Measurements from ENCODE around the gene GGCX. TPM values are rescaled to one million over a fixed set of nuclear protein-coding genes. Genes with fewer than 3 reads are reported as not detected.

The GGCX gene
- total and polyA plus RNA-seq, 2 of the 13 experiments (the other 11 are each of a cell fraction or from before 2014, with no cell fraction given): 72.5 to 103 TPM

GRCh38 chr2:85537600-85538506, 23.4 kb downstream of the GGCX start:
- peak; percentile 64 for FAIRE-seq
- Histone ChIP-seq H3K4me1 (ENCODE audit: insufficient read depth, low read length) (peaks cover 38% of the 10 kb centered on the region), H3K79me2 (ENCODE audit: insufficient read depth, low read length) (peaks cover 53% of the 10 kb centered on the region), H3K9me3 (ENCODE audit: low read length) (no peaks in the 10 kb centered on the region), H4K20me1 (ENCODE audit: insufficient read depth, low read length) (peaks cover 34% of the 10 kb centered on the region), H3K4me3 (replicated peaks in 1 of 3; ENCODE audit: insufficient read depth in 1 of 3, low read depth in 2 of 3, low read length in 3 of 3) (peak overlapping the region; percentile 81 to 96 (median 95)), H3K27ac (ENCODE audit: extremely low read length, insufficient read depth, low read length) (peak overlapping the region; percentile 99), H2AFZ (ENCODE audit: low read length) (peak overlapping the region; percentile 12), H3K36me3 (replicated peaks in 1 of 2; ENCODE audit: control insufficient read depth in 1 of 2, insufficient read depth in 2 of 2, low read length in 2 of 2) (peaks cover 11 to 26% of the 10 kb centered on the region in 2 experiments; a peak in 4 of 5 replicates), H3K4me2 (ENCODE audit: low read depth, low read length) (peak overlapping the region; percentile 91), H3K9ac (ENCODE audit: insufficient read depth, low read depth, low read length) (peak overlapping the region; percentile 99), H3K27me3 (ENCODE audit: control insufficient read depth in 1 of 2, insufficient read depth in 2 of 2, low read length in 2 of 2) (no peaks in the 10 kb centered on the region; a peak in 1 of 5 replicates)
- BruUV-seq (replicated peaks): TSS peak; percentile 76
- peak; percentile 78 for DNase-seq (ENCODE audit: low spot score)
- ChIA-PET CTCF (ENCODE audit: low intra/inter-chr PET ratio, low total read pairs) (interaction anchor here (1.1 to 3.0 kb wide), 2 partner anchors 14 to 117 kb away, joined by 5 to 25 read pairs; no protein-coding TSS in a partner anchor), POLR2A (interaction anchor here (0.6 to 11.7 kb wide), 51 partner anchors 14 to 231 kb away, joined by 3 to 445 read pairs (median 10); partner anchors contain the start of genes C2orf68, ELMOD3, GGCX and RETSAT)
- intact Hi-C loops (cut with micrococcal nuclease; ENCODE audit: unreplicated experiment): loop anchor here (1.0 to 5.0 kb wide), 2 partner anchors 36 to 118 kb away; no protein-coding TSS in a partner anchor
- in situ Hi-C loops (cut with HindIII; ENCODE audit: extremely low pct_ligation_motif_present, low pct_unique_long_range_greater_than_20kb): no loop called here
- 1% methylated on average over 34 of the region's 35 CpGs for WGBS (ENCODE audit: low lambda C conversion rate)
- ATAC-seq: peak; percentile 55
- TF ChIP-seq ZNF124 (CRISPR knock-in tag; IDR thresholded peaks at IDR 0.05) (peak; percentile 44; the same call in 1 of the 2 replicates), FOSL2 (CRISPR knock-in tag; IDR thresholded peaks at IDR 0.05) (peak; percentile 43; the same call in 1 of the 2 replicates), POLR2G (IDR thresholded peaks at IDR 0.05; ENCODE audit: low read depth, low read length) (peak; percentile 72), MYNN (CRISPR knock-in tag; IDR thresholded peaks at IDR 0.05; ENCODE audit: low read depth) (no peak), PHF8 (CRISPR knock-in tag; IDR thresholded peaks at IDR 0.05) (peak; percentile 40; the same call in 1 of the 2 replicates), ZNF580 (CRISPR knock-in tag; IDR thresholded peaks at IDR 0.05; ENCODE audit: borderline replicate concordance, low read depth) (no peak), ZNF224 (CRISPR knock-in tag; IDR thresholded peaks at IDR 0.05) (0 out of 2 replicates have a peak, but pooled peaks have one; percentile 73), ESRRA (CRISPR knock-in tag; IDR thresholded peaks at IDR 0.05; ENCODE audit: low read depth) (peak; percentile 51; the same call in 1 of the 2 replicates), KDM2A (CRISPR knock-in tag; IDR thresholded peaks at IDR 0.05; ENCODE audit: borderline replicate concordance, low read depth) (peak; percentile 41; the same call in 1 of the 2 replicates), ZNF333 (CRISPR knock-in tag; IDR thresholded peaks at IDR 0.05; ENCODE audit: borderline replicate concordance) (0 out of 2 replicates have a peak, but pooled peaks have one; percentile 67), ZFP36L1 (CRISPR knock-in tag; IDR thresholded peaks at IDR 0.05) (0 out of 2 replicates have a peak, but pooled peaks have one; percentile 6), MTA1 (CRISPR knock-in tag; IDR thresholded peaks at IDR 0.05; ENCODE audit: borderline replicate concordance) (peak; percentile 20; the same call in 1 of the 2 replicates), ZNF883 (CRISPR knock-in tag; IDR thresholded peaks at IDR 0.05; ENCODE audit: not compliant biosample characterization) (peak; percentile 4), ZC3H4 (CRISPR knock-in tag; IDR thresholded peaks at IDR 0.05; ENCODE audit: borderline replicate concordance) (peak; percentile 92), ZNF501 (CRISPR knock-in tag; IDR thresholded peaks at IDR 0.05) (peak; percentile 81), ZBTB7B (CRISPR knock-in tag; IDR thresholded peaks at IDR 0.05) (peak; percentile 68), SPEN (CRISPR knock-in tag; IDR thresholded peaks at IDR 0.05; ENCODE audit: low read depth) (peak; percentile 51; the same call in 1 of the 2 replicates), EP300 (IDR thresholded peaks at IDR 0.05; ENCODE audit: low read depth in 2 of 2, low read length in 2 of 2) (0 out of 4 replicates have a peak, but pooled peaks of 1 of the 2 experiments have one; percentile 11), EP300 (CRISPR knock-in tag; IDR thresholded peaks at IDR 0.05; ENCODE audit: borderline replicate concordance) (no peak)
- TF ChIP-seq, protein P1, sequence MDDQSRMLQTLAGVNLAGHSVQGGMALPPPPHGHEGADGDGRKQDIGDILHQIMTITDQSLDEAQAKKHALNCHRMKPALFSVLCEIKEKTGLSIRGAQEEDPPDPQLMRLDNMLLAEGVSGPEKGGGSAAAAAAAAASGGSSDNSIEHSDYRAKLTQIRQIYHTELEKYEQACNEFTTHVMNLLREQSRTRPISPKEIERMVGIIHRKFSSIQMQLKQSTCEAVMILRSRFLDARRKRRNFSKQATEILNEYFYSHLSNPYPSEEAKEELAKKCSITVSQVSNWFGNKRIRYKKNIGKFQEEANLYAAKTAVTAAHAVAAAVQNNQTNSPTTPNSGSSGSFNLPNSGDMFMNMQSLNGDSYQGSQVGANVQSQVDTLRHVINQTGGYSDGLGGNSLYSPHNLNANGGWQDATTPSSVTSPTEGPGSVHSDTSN (CRISPR knock-in tag; IDR thresholded peaks at IDR 0.05; ENCODE audit: borderline replicate concordance): peak; percentile 48; the same call in 1 of the 2 replicates

Measured in HepG2 (cell line).